Spleen (tissue), 7 donors: Measurements from ENCODE around the gene RNF141.

Experiments
- POLR2A ChIP-seq, 3 donors: fragments of 450-650 bp; IDR thresholded peaks; one replicate each; pipeline ENCODE4 v1.5.1; 2017; ENCODE audit warnings: antibody characterized with exemption in 3 of 3, mild to moderate bottlenecking in 1 of 3
- TF ChIP-seq, protein P1 (sequence below), 11 experiments: fragments of 200-600 bp in 7 of 11; fragments of 450-650 bp in 4 of 11; sonication (generic) in 4 of 11; IDR thresholded peaks in 8 of 11; conservative IDR thresholded peaks in 3 of 11; 1 replicate in 7 of 11; 2 replicates in 4 of 11; pipeline versions ENCODE4 v1.4.0 to v1.8.0; 2016 to 2021; ENCODE audit warnings: antibody characterized with exemption in 11 of 11, inconsistent platforms in 4 of 11, mild to moderate bottlenecking in 1 of 11
- donor health status: DM: no; HTN: no; CAD: no; lungs with moderate emphysema.
- donor health status: DM: no; HTN: no; CAD: no.
- donor health status: DM: no; HTN: no; CAD: no.

DNA sequence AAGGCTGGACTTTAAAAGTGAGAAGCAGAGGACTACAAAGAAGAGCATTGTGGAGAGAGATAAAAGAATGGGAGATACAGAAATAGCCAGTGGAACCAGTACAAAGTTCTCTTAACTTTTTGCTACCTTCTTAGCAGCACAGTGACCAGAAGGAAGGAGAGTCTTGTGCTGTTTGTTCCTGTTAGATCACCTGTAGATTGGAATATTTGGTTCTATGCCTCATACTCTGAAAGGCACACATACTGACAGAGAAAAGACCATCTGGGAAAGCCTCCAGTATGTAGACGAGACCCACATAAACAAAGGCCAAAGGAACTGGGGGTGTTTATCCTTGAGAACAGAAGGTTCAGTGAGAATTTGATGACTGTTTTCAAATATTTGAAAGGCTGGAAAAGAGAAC is 18.7 kb downstream of the RNF141 start:
- TF ChIP-seq, protein P1, sequence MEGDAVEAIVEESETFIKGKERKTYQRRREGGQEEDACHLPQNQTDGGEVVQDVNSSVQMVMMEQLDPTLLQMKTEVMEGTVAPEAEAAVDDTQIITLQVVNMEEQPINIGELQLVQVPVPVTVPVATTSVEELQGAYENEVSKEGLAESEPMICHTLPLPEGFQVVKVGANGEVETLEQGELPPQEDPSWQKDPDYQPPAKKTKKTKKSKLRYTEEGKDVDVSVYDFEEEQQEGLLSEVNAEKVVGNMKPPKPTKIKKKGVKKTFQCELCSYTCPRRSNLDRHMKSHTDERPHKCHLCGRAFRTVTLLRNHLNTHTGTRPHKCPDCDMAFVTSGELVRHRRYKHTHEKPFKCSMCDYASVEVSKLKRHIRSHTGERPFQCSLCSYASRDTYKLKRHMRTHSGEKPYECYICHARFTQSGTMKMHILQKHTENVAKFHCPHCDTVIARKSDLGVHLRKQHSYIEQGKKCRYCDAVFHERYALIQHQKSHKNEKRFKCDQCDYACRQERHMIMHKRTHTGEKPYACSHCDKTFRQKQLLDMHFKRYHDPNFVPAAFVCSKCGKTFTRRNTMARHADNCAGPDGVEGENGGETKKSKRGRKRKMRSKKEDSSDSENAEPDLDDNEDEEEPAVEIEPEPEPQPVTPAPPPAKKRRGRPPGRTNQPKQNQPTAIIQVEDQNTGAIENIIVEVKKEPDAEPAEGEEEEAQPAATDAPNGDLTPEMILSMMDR (IDR thresholded peaks at IDR 0.05 in 8 of 11, conservative IDR thresholded peaks at IDR 0.05 in 3 of 11), result no peak
- TF ChIP-seq POLR2A (IDR thresholded peaks at IDR 0.05), result no peak
